Skeletal muscle tissue (tissue), 4 donors: Measurements from ENCODE around the gene SLC22A5. TPM values are rescaled to one million over a fixed set of nuclear protein-coding genes. Genes with fewer than 3 reads are reported as not detected.

Experiments used
- H3K27ac ChIP-seq: one replicate; pipeline ENCODE4 v1.7.0; 2013; ENCODE audit warnings: mild to moderate bottlenecking, low read depth, low read length, inconsistent platforms
- H3K27me3 ChIP-seq, 3 donors: one replicate each; pipeline ENCODE4 v1.7.0; 2013; ENCODE audit warnings: low read length in 3 of 3; ENCODE audit not compliant: control insufficient read depth in 3 of 3, insufficient read depth in 3 of 3
- H3K36me3 ChIP-seq, 3 donors: one replicate each; pipeline ENCODE4 v1.7.0; 2013; ENCODE audit warnings: low read length in 3 of 3; ENCODE audit not compliant: control insufficient read depth in 3 of 3, insufficient read depth in 3 of 3
- H3K4me1 ChIP-seq, 3 donors: one replicate each; pipeline ENCODE4 v1.7.0; 2013; ENCODE audit warnings: low read length in 3 of 3, mild to moderate bottlenecking in 3 of 3; ENCODE audit not compliant: control insufficient read depth in 3 of 3, insufficient read depth in 3 of 3
- H3K4me3 ChIP-seq, 3 donors: one replicate each; pipeline ENCODE4 v1.7.0; 2013; ENCODE audit warnings: low read length in 3 of 3
- H3K9ac ChIP-seq, 3 donors: one replicate each; pipeline ENCODE4 v1.7.0; 2013; ENCODE audit warnings: low read length in 3 of 3, mild to moderate bottlenecking in 3 of 3, moderate library complexity in 2 of 3, low read depth in 1 of 3
- H3K9me3 ChIP-seq, 3 donors: one replicate each; pipeline ENCODE4 v1.7.0; 2013; ENCODE audit warnings: low read length in 3 of 3; ENCODE audit not compliant: control insufficient read depth in 3 of 3
- total RNA-seq: library from RNA; depleted of rRNA; stranded (reverse); fragments of >200 nt; gene quantifications from one replicate; pipeline ENCODE4 v1.2.3, GENCODE V29; 2014
- donor health status: Osteomylitis.

Gene SLC22A5
- total RNA-seq, 1 donor from 2014 or later = 2.1 TPM

- Histone ChIP-seq H3K27ac (peak overlapping the region; percentile 41), H3K9me3 (no peaks in the 10 kb centered on the region), H3K9ac (peak overlapping the region in 1 of 3 donors; percentile 20), H3K36me3 (peaks cover 5 to 7% (median 5%) of the 10 kb centered on the region in 3 donors), H3K4me3 (no peak overlapping the region), H3K4me1 (peaks cover 71 to 72% (median 71%) of the 10 kb centered on the region in 3 donors), H3K27me3 (no peaks in the 10 kb centered on the region)
These were observed 47.5 kb downstream of the SLC22A5 start for GRCh38 chr5:132417010-132417439.

GRCh38 chr5:132417461-132417860 is 48.0 kb downstream of the SLC22A5 start:
- H3K9ac ChIP-seq = peak overlapping the region in 1 of 3 donors; percentile 20
- H3K4me3 ChIP-seq = peak overlapping the region in 1 of 3 donors; percentile 37
- no peaks in the 10 kb centered on the region for H3K27me3 ChIP-seq
- H3K4me1 ChIP-seq = peaks cover 72 to 75% (median 73%) of the 10 kb centered on the region in 3 donors
- H3K36me3 ChIP-seq = peaks cover 5 to 7% (median 5%) of the 10 kb centered on the region in 3 donors
- H3K9me3 ChIP-seq = no peaks in the 10 kb centered on the region
- peak overlapping the region; percentile 41 for H3K27ac ChIP-seq

- no peaks in the 10 kb centered on the region for H3K9me3 ChIP-seq
- no peaks in the 10 kb centered on the region for H3K27me3 ChIP-seq
- no peak overlapping the region for H3K4me3 ChIP-seq
- H3K9ac ChIP-seq = no peak overlapping the region
- H3K27ac ChIP-seq = peak overlapping the region; percentile 41
- H3K36me3 ChIP-seq = peaks cover 5 to 7% (median 5%) of the 10 kb centered on the region in 3 donors
- peaks cover 73 to 80% (median 76%) of the 10 kb centered on the region in 3 donors for H3K4me1 ChIP-seq
These were observed 48.5 kb downstream of the SLC22A5 start for GRCh38 chr5:132417889-132418485.

GRCh38 chr5:132418881-132419280 is 49.4 kb downstream of the SLC22A5 start:
- no peak overlapping the region for H3K4me3 ChIP-seq
- H3K27me3 ChIP-seq = no peaks in the 10 kb centered on the region
- H3K9ac ChIP-seq = no peak overlapping the region
- H3K9me3 ChIP-seq = no peaks in the 10 kb centered on the region
- peaks cover 5 to 13% (median 5%) of the 10 kb centered on the region in 3 donors for H3K36me3 ChIP-seq
- H3K27ac ChIP-seq = peak overlapping the region; percentile 3
- H3K4me1 ChIP-seq = peaks cover 82 to 89% (median 83%) of the 10 kb centered on the region in 3 donors

- Histone ChIP-seq H3K4me3 (peak overlapping the region in 1 of 3 donors; percentile 14), H3K27ac (peak overlapping the region; percentile 34), H3K9ac (peak overlapping the region in 2 of 3 donors; percentile 34 to 65), H3K4me1 (peaks cover 81 to 92% (median 83%) of the 10 kb centered on the region in 3 donors), H3K36me3 (peaks cover 5 to 13% (median 5%) of the 10 kb centered on the region in 3 donors), H3K27me3 (no peaks in the 10 kb centered on the region), H3K9me3 (no peaks in the 10 kb centered on the region)
These were observed 50.3 kb downstream of the SLC22A5 start for GRCh38 chr5:132419502-132420468.

- H3K9ac ChIP-seq = peak overlapping the region in 1 of 3 donors; percentile 9
- H3K4me3 ChIP-seq = peak overlapping the region in 1 of 3 donors; percentile 16
- peaks cover 5 to 13% (median 5%) of the 10 kb centered on the region in 3 donors for H3K36me3 ChIP-seq
- H3K4me1 ChIP-seq = peaks cover 79 to 92% (median 83%) of the 10 kb centered on the region in 3 donors
- H3K27ac ChIP-seq = peak overlapping the region; percentile 34
- H3K9me3 ChIP-seq = no peaks in the 10 kb centered on the region
- H3K27me3 ChIP-seq = no peaks in the 10 kb centered on the region
These were observed 51.3 kb downstream of the SLC22A5 start for GRCh38 chr5:132420706-132421272.

GRCh38 chr5:132421462-132421861 is 52.0 kb downstream of the SLC22A5 start:
- Histone ChIP-seq H3K4me1 (peaks cover 85 to 92% (median 86%) of the 10 kb centered on the region in 3 donors), H3K27me3 (no peaks in the 10 kb centered on the region), H3K27ac (peak overlapping the region; percentile 34)

GRCh38 chr5:132422720-132423437 is 53.4 kb downstream of the SLC22A5 start:
- H3K9me3 ChIP-seq = no peaks in the 10 kb centered on the region
- H3K9ac ChIP-seq = peak overlapping the region; percentile 23 to 71 (median 45)
- no peaks in the 10 kb centered on the region for H3K27me3 ChIP-seq
- H3K27ac ChIP-seq = peak overlapping the region; percentile 75
- peak overlapping the region; percentile 29 to 42 (median 41) for H3K4me3 ChIP-seq
- peaks cover 5 to 13% (median 5%) of the 10 kb centered on the region in 3 donors for H3K36me3 ChIP-seq
- peaks cover 85 to 92% (median 89%) of the 10 kb centered on the region in 3 donors for H3K4me1 ChIP-seq

More at GRCh38 chr5:132421462-132421861, 52.0 kb downstream of the SLC22A5 start:
- H3K9ac ChIP-seq = no peak overlapping the region
- no peak overlapping the region for H3K4me3 ChIP-seq
- peaks cover 5 to 13% (median 5%) of the 10 kb centered on the region in 3 donors for H3K36me3 ChIP-seq
- no peaks in the 10 kb centered on the region for H3K9me3 ChIP-seq

- peaks cover 5 to 13% (median 5%) of the 10 kb centered on the region in 3 donors for H3K36me3 ChIP-seq
- no peaks in the 10 kb centered on the region for H3K9me3 ChIP-seq
- peaks cover 87 to 95% (median 90%) of the 10 kb centered on the region in 3 donors for H3K4me1 ChIP-seq
- H3K4me3 ChIP-seq = peak overlapping the region in 2 of 3 donors; percentile 41 to 42
- peak overlapping the region; percentile 75 for H3K27ac ChIP-seq
- no peaks in the 10 kb centered on the region for H3K27me3 ChIP-seq
- H3K9ac ChIP-seq = peak overlapping the region in 1 of 3 donors; percentile 71
These were observed 54.0 kb downstream of the SLC22A5 start for GRCh38 chr5:132423438-132423898.
